H1 (cell line): ENCODE results near the gene NEFH. TPM values are rescaled to one million over a fixed set of nuclear protein-coding genes. Genes with fewer than 3 reads are reported as not detected.

Experiments used
- CTCF ChIA-PET: fragments of 300-600 bp; sonication (Branson Sonifier 250); formaldehyde crosslinking; loops from one replicate; lab custom pipeline; 2021; ENCODE audit not compliant: partially characterized antibody; lab: Charles Lee
- POLR2A ChIA-PET: fragments of 300-600 bp; sonication (Branson Sonifier 250); formaldehyde crosslinking; loops from one replicate; lab custom pipeline; 2021; ENCODE audit warnings: inconsistent platforms; ENCODE audit not compliant: partially characterized antibody; lab: Charles Lee
- DNase-seq, 2 experiments: peaks; one replicate each; pipeline versions ENCODE4 v3.0.0 to v3.0.0-alpha.2; 2010 to 2022; ENCODE audit warnings: low spot score in 2 of 2, low read depth in 1 of 2, mixed read lengths in 1 of 2
- FAIRE-seq: peaks from 2 replicates; lab custom pipeline; 2011; peaks lifted over from hg19 to GRCh38; lab: Jason Lieb, UNC
- H2AFZ ChIP-seq: 2 replicates; pipeline ENCODE4 v1.8.1; 2012; ENCODE audit warnings: low read length, inconsistent platforms
- H2AK5ac ChIP-seq: 2 replicates; pipeline ENCODE4 v1.6.1; 2013; ENCODE audit warnings: low read depth, low read length
- H2BK120ac ChIP-seq: replicated peaks from 2 replicates; pipeline ENCODE3; 2013; ENCODE audit warnings: low read depth, low read length, inconsistent platforms
- H2BK12ac ChIP-seq: 2 replicates; pipeline ENCODE4 v1.6.1; 2013; ENCODE audit warnings: low read depth, low read length
- H2BK15ac ChIP-seq: 2 replicates; pipeline ENCODE4 v1.6.1; 2013; ENCODE audit warnings: low read length
- H2BK20ac ChIP-seq: 2 replicates; pipeline ENCODE4 v1.6.1; 2013; ENCODE audit warnings: low read length
- H2BK5ac ChIP-seq: 2 replicates; pipeline ENCODE4 v1.6.1; 2013; ENCODE audit warnings: low read depth, low read length
- H3K14ac ChIP-seq: 2 replicates; pipeline ENCODE4 v1.6.1; 2013; ENCODE audit warnings: inconsistent platforms; ENCODE audit not compliant: insufficient read length
- H3K18ac ChIP-seq: 2 replicates; pipeline ENCODE4 v1.6.1; 2013; ENCODE audit warnings: low read length; ENCODE audit errors: extremely low read depth
- H3K23ac ChIP-seq: 2 replicates; pipeline ENCODE4 v1.6.1; 2013; ENCODE audit warnings: inconsistent platforms; ENCODE audit not compliant: insufficient read length
- H3K23me2 ChIP-seq: 2 replicates; pipeline ENCODE4 v1.6.1; 2013; ENCODE audit warnings: low read depth, low read length
- H3K27ac ChIP-seq: 2 replicates; pipeline ENCODE4 v1.6.1; 2011; ENCODE audit warnings: low read depth, low read length, inconsistent platforms
- H3K27me3 ChIP-seq, 4 experiments: replicated peaks in 1 of 4; 1 replicate in 1 of 4; 2 replicates in 3 of 4; pipeline versions ENCODE4 v1.6.1 to v1.8.1; 2011 to 2013; ENCODE audit warnings: low read length in 3 of 4, mild to moderate bottlenecking in 3 of 4, inconsistent platforms in 2 of 4, mixed read lengths in 2 of 4, moderate library complexity in 1 of 4; ENCODE audit not compliant: control insufficient read depth in 3 of 4, insufficient read depth in 3 of 4; ENCODE audit errors: extremely low read depth in 1 of 4
- H3K36me3 ChIP-seq, 4 experiments: 2 replicates each; pipeline versions ENCODE4 v1.6.1 to v1.8.1; 2011 to 2013; ENCODE audit warnings: mild to moderate bottlenecking in 4 of 4, low read length in 3 of 4, moderate library complexity in 2 of 4, control low read depth in 1 of 4, inconsistent platforms in 1 of 4; ENCODE audit not compliant: insufficient read depth in 4 of 4, control insufficient read depth in 2 of 4
- H3K4ac ChIP-seq: replicated peaks from 2 replicates; pipeline ENCODE3; 2013; ENCODE audit warnings: low read length, low read depth, mixed read lengths, inconsistent platforms; ENCODE audit not compliant: insufficient read length
- H3K4me1 ChIP-seq, 4 experiments: replicated peaks in 1 of 4; 1 replicate in 1 of 4; 2 replicates in 3 of 4; pipeline versions ENCODE4 v1.6.1 to v1.8.1; 2011 to 2013; ENCODE audit warnings: low read length in 3 of 4, inconsistent platforms in 2 of 4, mixed read lengths in 1 of 4; ENCODE audit not compliant: insufficient read depth in 4 of 4, control insufficient read depth in 3 of 4
- H3K4me2 ChIP-seq, 2 experiments: 2 replicates each; pipeline versions ENCODE4 v1.6.1 to v1.8.1; 2011 to 2013; ENCODE audit warnings: low read depth in 2 of 2, low read length in 2 of 2, control low read depth in 1 of 2, inconsistent platforms in 1 of 2, mild to moderate bottlenecking in 1 of 2; ENCODE audit not compliant: insufficient read depth in 1 of 2
- H3K4me3 ChIP-seq, 4 experiments: fragments of 200-600, 300-600 bp in 1 of 4; sonication (generic), shearing (Covaris generic), sonication (Bioruptor Twin) in 1 of 4; 2 replicates each; pipeline versions ENCODE4 v1.5.1 to v1.8.1; 2011 to 2016; ENCODE audit warnings: low read length in 4 of 4, low read depth in 3 of 4, control low read depth in 2 of 4, inconsistent platforms in 2 of 4, mild to moderate bottlenecking in 2 of 4, mixed read lengths in 1 of 4, moderate library complexity in 1 of 4; ENCODE audit not compliant: insufficient read depth in 2 of 4; ENCODE audit errors: extremely low read depth in 1 of 4
- H3K56ac ChIP-seq: replicated peaks from 2 replicates; pipeline ENCODE3; 2013; ENCODE audit warnings: low read depth, mild to moderate bottlenecking, mixed read lengths, low read length, inconsistent platforms; ENCODE audit not compliant: insufficient read length
- H3K79me1 ChIP-seq: 2 replicates; pipeline ENCODE4 v1.6.1; 2013; ENCODE audit warnings: low read depth, low read length, control low read depth
- H3K79me2 ChIP-seq, 2 experiments: 2 replicates each; pipeline versions ENCODE4 v1.6.1 to v1.8.1; 2012 to 2013; ENCODE audit warnings: low read length in 2 of 2, mild to moderate bottlenecking in 2 of 2, inconsistent platforms in 1 of 2; ENCODE audit not compliant: insufficient read depth in 2 of 2, control insufficient read depth in 1 of 2
- H3K9ac ChIP-seq, 4 experiments: replicated peaks in 1 of 4; 1 replicate in 1 of 4; 2 replicates in 3 of 4; pipeline versions ENCODE4 v1.6.1 to v1.8.1; 2011 to 2013; ENCODE audit warnings: low read depth in 3 of 4, low read length in 3 of 4, control low read depth in 2 of 4, mild to moderate bottlenecking in 2 of 4, moderate library complexity in 2 of 4, inconsistent platforms in 1 of 4; ENCODE audit errors: extremely low read depth in 1 of 4
- H3K9me3 ChIP-seq, 2 experiments: 2 replicates each; pipeline versions ENCODE4 v1.6.1 to v1.8.1; 2012 to 2013; ENCODE audit warnings: mild to moderate bottlenecking in 2 of 2, moderate library complexity in 2 of 2, control low read depth in 1 of 2, inconsistent platforms in 1 of 2, low read depth in 1 of 2, low read length in 1 of 2, mixed read lengths in 1 of 2; ENCODE audit not compliant: insufficient read depth in 2 of 2
- H4K20me1 ChIP-seq, 2 experiments: replicated peaks in 1 of 2; 2 replicates each; pipeline versions ENCODE3 to v1.8.1; 2011 to 2013; ENCODE audit warnings: inconsistent platforms in 2 of 2, low read length in 2 of 2, mild to moderate bottlenecking in 1 of 2; ENCODE audit not compliant: insufficient read depth in 2 of 2, control insufficient read depth in 1 of 2
- H4K5ac ChIP-seq: 2 replicates; pipeline ENCODE4 v1.6.1; 2013; ENCODE audit warnings: low read length, low read depth, mixed read lengths, inconsistent platforms; ENCODE audit not compliant: insufficient read length
- H4K8ac ChIP-seq: 2 replicates; pipeline ENCODE4 v1.8.0; 2013; ENCODE audit warnings: mild to moderate bottlenecking, moderate library complexity, low read length, inconsistent platforms; ENCODE audit not compliant: insufficient read depth; ENCODE audit errors: extremely low read depth
- H4K91ac ChIP-seq: replicated peaks from 2 replicates; pipeline ENCODE3; 2013; ENCODE audit warnings: low read length, mixed read lengths, inconsistent platforms; ENCODE audit not compliant: insufficient read length
- ATF2 ChIP-seq: IDR thresholded peaks from 2 replicates; pipeline ENCODE4 v1.6.1; 2012; ENCODE audit warnings: low read length, inconsistent platforms
- BCL11A ChIP-seq, 2 experiments: IDR thresholded peaks; one replicate each; pipeline ENCODE4 v1.6.1; 2011; ENCODE audit warnings: low read depth in 2 of 2, low read length in 2 of 2, mild to moderate bottlenecking in 2 of 2
- BRCA1 ChIP-seq: IDR thresholded peaks from 2 replicates; pipeline ENCODE4 v1.6.1; 2012; ENCODE audit warnings: low read depth, low read length, improper control_type of control experiment
- CEBPB ChIP-seq: IDR thresholded peaks from 2 replicates; pipeline ENCODE4 v1.6.1; 2012; ENCODE audit warnings: low read depth, low read length
- JUN ChIP-seq: IDR thresholded peaks from 2 replicates; pipeline ENCODE4 v1.6.1; 2011; ENCODE audit warnings: low read depth, mild to moderate bottlenecking, improper control_type of control experiment, low read length
- KDM5A ChIP-seq: fragments of 200-600 bp; IDR thresholded peaks from 2 replicates; pipeline ENCODE4 v1.7.1; 2012; ENCODE audit warnings: mild to moderate bottlenecking, low read length, inconsistent platforms, mixed read lengths
- MAFK ChIP-seq: IDR thresholded peaks from 2 replicates; pipeline ENCODE4 v1.6.1; 2012; ENCODE audit warnings: low read depth, mild to moderate bottlenecking, improper control_type of control experiment, low read length
- POLR2A ChIP-seq, 2 experiments: IDR thresholded peaks; 1 replicate in 1 of 2; 2 replicates in 1 of 2; pipeline ENCODE4 v1.6.1; 2011; ENCODE audit warnings: low read depth in 2 of 2, low read length in 2 of 2, mild to moderate bottlenecking in 2 of 2; ENCODE audit errors: control extremely low read depth in 1 of 2
- SP1 ChIP-seq: IDR thresholded peaks from 2 replicates; pipeline ENCODE4 v1.6.1; 2011; ENCODE audit warnings: low read depth, low read length
- SP4 ChIP-seq: IDR thresholded peaks from 2 replicates; pipeline ENCODE4 v1.6.1; 2012; ENCODE audit warnings: low read length, inconsistent platforms
- SRF ChIP-seq: IDR thresholded peaks from 2 replicates; pipeline ENCODE4 v1.6.1; 2011; ENCODE audit warnings: mild to moderate bottlenecking, low read depth, low read length, moderate library complexity
- SUZ12 ChIP-seq: fragments of 200-600 bp; sonication (generic); IDR thresholded peaks from 2 replicates; pipeline ENCODE4 v1.6.1; 2012; ENCODE audit warnings: mild to moderate bottlenecking, inconsistent platforms, low read length, moderate library complexity, mixed read lengths
- TBP ChIP-seq: IDR thresholded peaks from 2 replicates; pipeline ENCODE4 v1.6.1; 2011; ENCODE audit warnings: low read depth, low read length, improper control_type of control experiment
- ZNF274 ChIP-seq: IDR thresholded peaks from 2 replicates; pipeline ENCODE4 v1.7.0; 2012; ENCODE audit warnings: low read length, borderline replicate concordance; ENCODE audit errors: extremely low read depth
- WGBS, 2 experiments: shearing (Covaris generic) in 1 of 2; methylation state at CpG; one replicate each; pipeline versions ENCODE4 v1.1.6 to v1.1.7; 2013 to 2015; ENCODE audit warnings: low lambda C conversion rate in 2 of 2, mixed read lengths in 2 of 2, inconsistent platforms in 1 of 2, low coverage in 1 of 2, missing lambda C conversion rate in 1 of 2; ENCODE audit not compliant: insufficient replicate concordance in 2 of 2, insufficient coverage in 1 of 2, insufficient read length in 1 of 2; ENCODE audit errors: extremely low coverage in 1 of 2, missing lambda C conversion rate in 1 of 2; 5-methylcytosine and 5-hydroxymethylcytosine counted together
- polyA plus RNA-seq, 7 experiments: library from polyadenylated mRNA; depleted of rRNA in 3 of 7; stranded (reverse) in 5 of 7; unstranded in 2 of 7; fragments of >200 nt in 5 of 7; fragments of 200-250 nt in 2 of 7; gene quantifications; 1 replicate in 5 of 7; 2 replicates in 1 of 7; 4 replicates in 1 of 7; pipeline versions ENCODE4 v1.2.1 to v1.2.3, GENCODE V29; 2011 to 2013; ENCODE audit warnings: missing spikeins in 2 of 7, mixed read lengths in 2 of 7
- total RNA-seq: library from RNA; stranded (reverse); fragmentation: NEBNext Ultra II Directional; extraction: Animal tissue kit (Norgen Biotek cat#: 25700); gene quantifications from 2 replicates; pipeline ENCODE4 v1.2.1, GENCODE V29; 2021

The NEFH gene
- total and polyA plus RNA-seq, 2 of the 8 experiments (the other 6 are each of a cell fraction or from before 2014, with no cell fraction given): 0.57 to 2.3 TPM

GRCh38 chr22:29519996-29520395, 40.0 kb downstream of the NEFH start:
- CTCF ChIA-PET: interaction anchor here (1.1 kb wide), 2 partner anchors 25 to 124 kb away, joined by 3 to 4 read pairs; no protein-coding TSS in a partner anchor
- no peaks in the 10 kb centered on the region for H3K9me3 ChIP-seq
- no peak overlapping the region for H2AFZ ChIP-seq
- no peak overlapping the region for H4K5ac ChIP-seq
- DNase-seq: no peak
- WGBS, 2 experiments: 100% methylated on average over 1 of the region's 1 CpG; no CpG with 5 or more reads in 1 of the 2 experiments
- no peaks in the 10 kb centered on the region for H3K79me2 ChIP-seq
- H2BK12ac ChIP-seq: no peak overlapping the region
- no peak overlapping the region for H2AK5ac ChIP-seq
- no peak overlapping the region for H3K4me3 ChIP-seq
- H3K4me1 ChIP-seq: no peaks in the 10 kb centered on the region
- no peak for FAIRE-seq
- H4K20me1 ChIP-seq: peaks cover 2 to 8% of the 10 kb centered on the region in 2 experiments
- H3K36me3 ChIP-seq: peaks cover 30 to 80% (median 57%) of the 10 kb centered on the region in 4 experiments
- H3K18ac ChIP-seq: no peak overlapping the region
- no peak for TF ChIP-seq BRCA1
- no peak for TF ChIP-seq KDM5A
- TF ChIP-seq CEBPB: no peak
- no peak for TF ChIP-seq POLR2A (IDR thresholded peaks at IDR 0.05; ENCODE audit: control extremely low read depth in 1 of 2, low read depth in 2 of 2, low read length in 2 of 2)
- TF ChIP-seq ATF2: no peak
- TF ChIP-seq MAFK: no peak
- TF ChIP-seq TBP: no peak
- TF ChIP-seq SP1: no peak
- TF ChIP-seq ZNF274: no peak
- TF ChIP-seq SRF: no peak
- no peak for TF ChIP-seq JUN
- TF ChIP-seq SUZ12: no peak
- no peak for TF ChIP-seq BCL11A (IDR thresholded peaks at IDR 0.05; ENCODE audit: low read depth in 2 of 2, low read length in 2 of 2)
- no peak for TF ChIP-seq SP4
- H3K23ac ChIP-seq: no peak overlapping the region
- H4K8ac ChIP-seq: no peak overlapping the region
- H3K56ac ChIP-seq: no peak overlapping the region
- no peak overlapping the region for H4K91ac ChIP-seq
- no peak overlapping the region for H2BK120ac ChIP-seq
- H3K27ac ChIP-seq: no peak overlapping the region
- H3K9ac ChIP-seq: no peak overlapping the region
- no peaks in the 10 kb centered on the region for H3K23me2 ChIP-seq
- H2BK15ac ChIP-seq: no peak overlapping the region
- H2BK20ac ChIP-seq: no peak overlapping the region
- no peaks in the 10 kb centered on the region for H3K79me1 ChIP-seq
- no peak overlapping the region for H3K4ac ChIP-seq
- no peak overlapping the region for H3K4me2 ChIP-seq
- H3K14ac ChIP-seq: no peak overlapping the region
- no peaks in the 10 kb centered on the region for H3K27me3 ChIP-seq
- POLR2A ChIA-PET: no interaction called here
- H2BK5ac ChIP-seq: no peak overlapping the region
